ENCODE results near the gene TNS3. TPM values are rescaled to one million over a fixed set of nuclear protein-coding genes. Genes with fewer than 3 reads are reported as not detected.
A peak's percentile ranks its signal among the peaks of the same experiment; 100 is the strongest.

TNS3 gene
- total and polyA plus RNA-seq, 2 donors (not counting 1 experiment from before 2014, with no cell fraction given): 11.4 to 77.5 TPM

DNA sequence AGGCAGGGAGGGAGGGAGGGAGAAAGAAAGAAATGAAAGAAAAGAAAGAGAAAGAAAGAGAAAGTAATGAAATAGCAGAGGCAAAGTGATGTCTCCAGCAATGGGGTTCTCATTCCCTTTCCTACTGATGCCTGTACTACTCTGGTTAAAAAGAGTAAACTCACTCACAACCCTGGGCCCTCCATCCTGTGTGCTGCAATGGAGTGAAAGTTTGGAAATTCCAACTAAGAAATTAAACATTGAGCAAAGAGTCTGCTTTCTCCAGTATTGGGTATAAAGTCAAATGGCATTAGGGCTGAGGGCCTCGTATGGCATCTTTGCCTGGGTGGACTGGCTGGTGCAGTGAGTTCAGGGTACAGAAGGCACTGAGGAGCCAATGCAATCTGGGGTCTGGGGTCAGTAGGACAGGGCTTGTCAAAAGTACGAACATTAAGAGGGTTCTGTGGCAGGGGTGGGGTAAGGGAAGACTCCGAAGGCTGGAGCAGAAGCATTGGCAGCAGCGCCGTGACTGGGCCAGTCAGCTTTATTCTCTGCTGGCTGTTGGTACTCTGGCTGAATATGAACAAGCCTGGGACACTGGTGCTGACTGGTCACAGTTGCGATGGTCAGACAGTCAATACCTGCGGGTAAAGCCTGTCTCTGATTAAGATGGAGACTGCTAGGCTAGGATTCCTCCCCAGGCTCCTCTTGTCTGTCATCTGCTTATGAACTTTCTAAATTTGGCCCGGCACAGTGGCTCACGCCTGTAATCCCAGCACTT, 24.1 kb upstream of the TNS3 start:
- H3K27ac Mint-ChIP-seq: peak overlapping the region; percentile 32
- no peak for ATAC-seq (ENCODE audit: low read depth)
- Histone ChIP-seq H2AFZ (ENCODE audit: insufficient read depth, low read depth, low read length, poor library complexity, severe bottlenecking) (no peak overlapping the region), H3K27me3 (replicated peaks in 1 of 4; ENCODE audit: control extremely low read depth in 1 of 4, control insufficient read depth in 3 of 4, insufficient read depth in 4 of 4, low read length in 3 of 4) (no peaks in the 10 kb centered on the region), H3K36me3 (replicated peaks in 1 of 2; ENCODE audit: control extremely low read depth in 1 of 2, control insufficient read depth in 1 of 2, extremely low read depth in 1 of 2, insufficient read depth in 2 of 2, low read length in 1 of 2) (no peaks in the 10 kb centered on the region), H3K9ac (ENCODE audit: low read length) (no peak overlapping the region), H3K4me2 (replicated peaks; ENCODE audit: low read depth, low read length, poor library complexity, severe bottlenecking) (no peak overlapping the region), H3K9me3 (ENCODE audit: control extremely low read depth in 1 of 3, control insufficient read depth in 2 of 3, insufficient read depth in 1 of 3, low read length in 2 of 3) (peaks cover 0 to 4% (median 0%) of the 10 kb centered on the region in 3 donors), H3K79me2 (ENCODE audit: control insufficient read depth, insufficient read depth, low read length) (no peaks in the 10 kb centered on the region), H3K4me3 (ENCODE audit: control extremely low read depth in 1 of 5, extremely low read depth in 1 of 5, insufficient read depth in 1 of 5, low read depth in 2 of 5, low read length in 4 of 5) (no peak overlapping the region), H4K20me1 (ENCODE audit: control insufficient read depth, insufficient read depth, low read length, poor library complexity, severe bottlenecking) (no peaks in the 10 kb centered on the region), H3K4me1 (ENCODE audit: control insufficient read depth in 2 of 2, insufficient read depth in 2 of 2, low read length in 2 of 2) (peaks cover 17 to 24% of the 10 kb centered on the region in 2 donors), H3K27ac (ENCODE audit: low read length in 2 of 2) (no peak overlapping the region)
- TF ChIP-seq CTCF (IDR thresholded peaks at IDR 0.05) (no peak), EZH2 (IDR thresholded peaks at IDR 0.05; ENCODE audit: borderline replicate concordance, insufficient read depth, low read depth, low read length, poor library complexity, severe bottlenecking) (no peak)
- H3K4me1 Mint-ChIP-seq: peaks cover 32% of the 10 kb centered on the region
- H3K27me3 Mint-ChIP-seq: no peaks in the 10 kb centered on the region
- H3K4me3 Mint-ChIP-seq: no peak overlapping the region
- CTCF ChIA-PET: no interaction called here
- POLR2A ChIA-PET: no interaction called here
- no peaks in the 10 kb centered on the region for H3K9me3 Mint-ChIP-seq (ENCODE audit: insufficient read depth)
- no peak for DNase-seq
- intact Hi-C loops (cut with micrococcal nuclease): loop anchor here (10.0 kb wide), 1 partner anchor 119 kb away; no protein-coding TSS in a partner anchor
- 96% methylated on average over 9 of the region's 9 CpGs for WGBS (ENCODE audit: insufficient coverage)

DNA sequence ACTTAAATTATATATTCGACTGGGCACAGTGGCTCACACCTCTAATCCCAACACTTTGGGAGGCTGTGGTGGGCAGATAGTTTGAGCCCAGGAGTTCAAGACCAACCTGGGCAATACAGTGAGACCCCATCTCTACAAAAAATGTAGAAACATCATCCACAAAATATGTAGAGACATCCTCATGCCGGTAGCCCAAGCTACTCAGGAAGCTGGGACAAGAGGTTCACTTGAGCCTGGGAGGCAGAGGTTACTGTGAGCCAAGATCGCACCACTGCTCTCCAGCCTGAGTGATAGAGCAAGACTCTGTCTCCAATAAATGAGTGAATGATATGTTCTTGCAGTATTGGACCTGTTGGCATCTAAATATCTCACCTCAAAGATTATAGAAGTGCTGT, 22.6 kb upstream of the TNS3 start:
- ATAC-seq (ENCODE audit: low read depth): no peak
- Histone ChIP-seq H3K36me3 (replicated peaks in 1 of 2; ENCODE audit: control extremely low read depth in 1 of 2, control insufficient read depth in 1 of 2, extremely low read depth in 1 of 2, insufficient read depth in 2 of 2, low read length in 1 of 2) (no peaks in the 10 kb centered on the region), H3K27ac (ENCODE audit: low read length in 2 of 2) (no peak overlapping the region), H3K4me1 (ENCODE audit: control insufficient read depth in 2 of 2, insufficient read depth in 2 of 2, low read length in 2 of 2) (peaks cover 30 to 38% of the 10 kb centered on the region in 2 donors), H3K9ac (ENCODE audit: low read length) (no peak overlapping the region), H2AFZ (ENCODE audit: insufficient read depth, low read depth, low read length, poor library complexity, severe bottlenecking) (no peak overlapping the region), H3K79me2 (ENCODE audit: control insufficient read depth, insufficient read depth, low read length) (no peaks in the 10 kb centered on the region), H3K4me2 (replicated peaks; ENCODE audit: low read depth, low read length, poor library complexity, severe bottlenecking) (no peak overlapping the region), H4K20me1 (ENCODE audit: control insufficient read depth, insufficient read depth, low read length, poor library complexity, severe bottlenecking) (no peaks in the 10 kb centered on the region), H3K27me3 (replicated peaks in 1 of 4; ENCODE audit: control extremely low read depth in 1 of 4, control insufficient read depth in 3 of 4, insufficient read depth in 4 of 4, low read length in 3 of 4) (no peaks in the 10 kb centered on the region), H3K9me3 (ENCODE audit: control extremely low read depth in 1 of 3, control insufficient read depth in 2 of 3, insufficient read depth in 1 of 3, low read length in 2 of 3) (peaks cover 0 to 11% (median 0%) of the 10 kb centered on the region in 3 donors), H3K4me3 (ENCODE audit: control extremely low read depth in 1 of 5, extremely low read depth in 1 of 5, insufficient read depth in 1 of 5, low read depth in 2 of 5, low read length in 4 of 5) (no peak overlapping the region)
- no peak for TF ChIP-seq EZH2 (IDR thresholded peaks at IDR 0.05; ENCODE audit: borderline replicate concordance, insufficient read depth, low read depth, low read length, poor library complexity, severe bottlenecking)
- no peak for TF ChIP-seq CTCF (IDR thresholded peaks at IDR 0.05)
- whole genome bisulfite sequencing (ENCODE audit: insufficient coverage): no CpG with 5 or more reads among the region's 3 CpGs
- POLR2A ChIA-PET: no interaction called here
- Mint-ChIP-seq H3K27me3 (no peaks in the 10 kb centered on the region), H3K27ac (peak overlapping the region; percentile 46), H3K9me3 (ENCODE audit: insufficient read depth) (no peaks in the 10 kb centered on the region), H3K4me1 (peaks cover 47% of the 10 kb centered on the region), H3K4me3 (no peak overlapping the region)
- CTCF ChIA-PET: interaction anchor here (1.5 kb wide), 1 partner anchor 214 kb away, joined by 5 read pairs; no protein-coding TSS in a partner anchor
- intact Hi-C loops (cut with micrococcal nuclease): loop anchor here (10.0 kb wide), 1 partner anchor 120 kb away; no protein-coding TSS in a partner anchor
- DNase-seq: no peak

Measured in B cell (primary cell).